ENCODE data around the gene CLIP3.
A peak's percentile ranks its signal among the peaks of the same experiment; 100 is the strongest.

Gene CLIP3

DNA sequence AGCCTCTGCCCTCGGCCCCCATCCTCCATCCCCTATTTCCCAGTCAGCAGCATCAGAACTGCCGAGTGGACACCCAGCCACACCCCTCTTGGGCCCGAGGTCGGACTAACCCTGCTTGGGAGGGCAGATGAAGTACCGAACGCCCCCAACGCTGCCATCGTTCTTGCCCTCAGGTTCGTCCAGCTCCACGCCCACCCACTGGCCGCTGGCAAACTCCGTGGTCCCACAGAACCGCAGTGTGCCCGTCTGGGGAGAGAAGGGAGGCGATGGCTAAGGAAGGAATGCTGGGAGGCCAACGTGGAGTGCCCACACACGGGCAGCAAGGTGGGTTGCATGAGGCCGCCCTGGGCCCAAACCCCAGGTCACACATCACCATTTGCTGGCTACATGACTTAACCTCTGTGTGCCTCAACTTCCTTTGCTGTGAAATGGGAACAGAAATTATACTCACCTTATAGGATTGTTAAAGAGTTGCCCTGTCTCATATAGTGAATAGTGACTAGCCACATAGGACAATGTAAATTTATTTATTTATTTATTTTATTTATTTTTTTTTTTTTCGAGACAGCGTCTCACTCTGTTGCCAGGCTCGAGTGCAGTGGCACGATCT is 13.5 kb downstream of the CLIP3 start:
- H3K27me3 ChIP-seq (ENCODE audit: low read depth, low read length) = no peaks in the 10 kb centered on the region
- no peak overlapping the region for H3K4me3 ChIP-seq (ENCODE audit: low read length)
- H3K27ac ChIP-seq (ENCODE audit: low read length) = no peak overlapping the region
- peaks cover 31% of the 10 kb centered on the region for H3K36me3 ChIP-seq (replicated peaks; ENCODE audit: low read depth, low read length)
- H4K20me1 ChIP-seq (ENCODE audit: insufficient read depth, low read length) = no peaks in the 10 kb centered on the region
- peaks cover 12% of the 10 kb centered on the region for H3K79me2 ChIP-seq (ENCODE audit: low read length)
- no peak overlapping the region for H3K9ac ChIP-seq (ENCODE audit: low read length)
- TF ChIP-seq, protein P1, sequence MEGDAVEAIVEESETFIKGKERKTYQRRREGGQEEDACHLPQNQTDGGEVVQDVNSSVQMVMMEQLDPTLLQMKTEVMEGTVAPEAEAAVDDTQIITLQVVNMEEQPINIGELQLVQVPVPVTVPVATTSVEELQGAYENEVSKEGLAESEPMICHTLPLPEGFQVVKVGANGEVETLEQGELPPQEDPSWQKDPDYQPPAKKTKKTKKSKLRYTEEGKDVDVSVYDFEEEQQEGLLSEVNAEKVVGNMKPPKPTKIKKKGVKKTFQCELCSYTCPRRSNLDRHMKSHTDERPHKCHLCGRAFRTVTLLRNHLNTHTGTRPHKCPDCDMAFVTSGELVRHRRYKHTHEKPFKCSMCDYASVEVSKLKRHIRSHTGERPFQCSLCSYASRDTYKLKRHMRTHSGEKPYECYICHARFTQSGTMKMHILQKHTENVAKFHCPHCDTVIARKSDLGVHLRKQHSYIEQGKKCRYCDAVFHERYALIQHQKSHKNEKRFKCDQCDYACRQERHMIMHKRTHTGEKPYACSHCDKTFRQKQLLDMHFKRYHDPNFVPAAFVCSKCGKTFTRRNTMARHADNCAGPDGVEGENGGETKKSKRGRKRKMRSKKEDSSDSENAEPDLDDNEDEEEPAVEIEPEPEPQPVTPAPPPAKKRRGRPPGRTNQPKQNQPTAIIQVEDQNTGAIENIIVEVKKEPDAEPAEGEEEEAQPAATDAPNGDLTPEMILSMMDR (IDR thresholded peaks at IDR 0.05; ENCODE audit: low read depth, low read length) = no peak
- TF ChIP-seq EZH2phosphoT487 (IDR thresholded peaks at IDR 0.05; ENCODE audit: low read depth) = no peak
- no peaks in the 10 kb centered on the region for H3K9me3 ChIP-seq (ENCODE audit: insufficient read depth, low read length)
- peaks cover 8% of the 10 kb centered on the region for H3K4me1 ChIP-seq (ENCODE audit: low read length)
- no peak overlapping the region for H2AFZ ChIP-seq (ENCODE audit: low read depth, low read length)
- no peak overlapping the region for H3K4me2 ChIP-seq (ENCODE audit: low read length)

DNA sequence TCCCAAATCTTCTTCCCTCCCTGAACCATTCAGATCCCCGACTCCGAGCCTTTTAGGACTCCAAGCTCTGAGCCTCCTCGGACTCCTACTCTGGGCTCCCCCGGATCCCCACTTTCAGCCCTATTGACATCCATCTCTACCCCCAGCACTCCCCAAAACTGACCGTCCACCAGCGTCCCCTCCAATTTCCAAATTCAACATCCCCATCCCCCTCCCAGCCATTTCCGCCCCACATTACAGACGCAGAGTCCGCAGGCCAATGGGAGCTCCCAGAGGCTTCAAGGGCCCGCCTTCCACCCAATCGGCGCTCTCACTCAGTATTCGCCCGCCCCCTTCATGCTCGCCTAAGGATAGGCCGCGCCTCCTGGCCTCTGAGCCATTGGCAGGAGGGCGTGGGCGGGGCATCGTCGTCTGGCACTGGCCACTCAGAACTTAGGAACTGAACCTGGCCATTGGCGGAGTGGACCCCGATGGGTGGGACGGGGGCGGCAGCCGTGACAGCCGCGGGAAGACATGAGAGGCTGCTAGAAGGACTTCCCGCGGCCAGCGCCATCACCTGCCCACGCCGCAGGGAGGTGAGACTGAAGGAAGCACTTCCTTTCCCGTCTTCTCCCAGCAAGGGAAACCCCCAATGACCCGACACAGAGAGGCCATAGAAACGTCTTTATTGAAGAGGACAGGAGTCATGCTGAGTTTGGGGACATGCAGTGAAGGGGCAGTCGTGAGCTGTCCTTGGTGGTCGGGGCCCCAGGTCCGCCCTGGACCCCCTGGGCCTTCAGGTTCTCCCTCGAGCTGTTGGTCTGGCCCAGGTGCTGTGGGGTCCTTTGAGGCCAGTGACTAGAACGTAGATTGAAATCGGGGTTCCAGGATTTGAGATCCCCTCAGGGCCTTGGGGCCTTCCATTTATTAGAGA is 18.4 kb downstream of the CLIP3 start, which contains the start of gene ALKBH6:
Gene ALKBH6, minus strand, starts transcription at position 202 of the 913 bp plus-strand sequence. CDS start 816 bp downstream, outside the sequence.
- Histone ChIP-seq H3K9me3 (ENCODE audit: insufficient read depth, low read length) (no peaks in the 10 kb centered on the region), H4K20me1 (ENCODE audit: insufficient read depth, low read length) (no peaks in the 10 kb centered on the region), H3K9ac (ENCODE audit: low read length) (peak within 1 kb of the TSS; percentile 89), H3K4me3 (ENCODE audit: low read length) (peak within 1 kb of the TSS; percentile 90), H3K4me2 (ENCODE audit: low read length) (peak within 1 kb of the TSS; percentile 96), H3K27ac (ENCODE audit: low read length) (peak within 1 kb of the TSS; percentile 29), H3K27me3 (ENCODE audit: low read depth, low read length) (no peaks in the 10 kb centered on the region), H3K4me1 (ENCODE audit: low read length) (peaks cover 14% of the 10 kb centered on the region), H3K79me2 (ENCODE audit: low read length) (peaks cover 21% of the 10 kb centered on the region), H2AFZ (ENCODE audit: low read depth, low read length) (peak within 1 kb of the TSS; percentile 82), H3K36me3 (replicated peaks; ENCODE audit: low read depth, low read length) (peaks cover 19% of the 10 kb centered on the region)
- TF ChIP-seq, protein P1 (IDR thresholded peaks at IDR 0.05; ENCODE audit: low read depth, low read length) = no peak
- no peak for TF ChIP-seq EZH2phosphoT487 (IDR thresholded peaks at IDR 0.05; ENCODE audit: low read depth)

DNA sequence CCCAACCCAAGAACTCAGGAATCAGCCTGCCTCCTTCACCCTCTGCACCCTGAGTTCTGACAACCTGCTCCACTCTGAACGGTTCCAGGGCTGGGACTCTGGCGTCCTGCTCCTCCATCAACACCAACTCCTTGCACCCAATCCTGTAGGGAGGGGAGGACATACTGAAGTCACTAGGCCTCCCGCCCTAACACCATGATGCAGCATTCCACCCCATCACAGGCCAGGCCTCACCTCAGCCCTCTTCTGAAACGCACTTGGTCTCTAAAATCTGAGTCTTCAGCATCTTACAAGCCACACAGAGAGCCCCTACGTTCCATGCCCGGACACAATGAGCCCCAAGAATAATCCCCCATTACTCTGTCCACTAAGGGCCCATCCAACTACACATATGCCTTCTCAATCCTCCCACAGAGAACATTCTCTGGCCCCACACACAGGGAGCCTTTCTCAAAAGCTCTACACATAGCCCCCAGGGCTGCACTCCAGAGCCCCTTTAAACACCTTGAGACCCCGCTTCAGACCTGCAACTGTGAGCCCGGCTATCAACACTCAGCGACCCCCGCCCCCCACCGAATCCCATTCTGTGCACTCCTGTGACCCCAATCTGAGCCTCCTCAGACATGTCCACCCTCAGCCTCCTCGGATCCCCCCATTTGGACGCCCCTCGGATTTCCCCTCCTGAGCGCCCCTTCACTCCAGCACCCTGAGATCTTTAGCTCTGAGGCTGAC is 19.2 kb downstream of the CLIP3 start:
- Histone ChIP-seq H2AFZ (ENCODE audit: low read depth, low read length) (peak overlapping the region; percentile 82), H3K9ac (ENCODE audit: low read length) (peak overlapping the region; percentile 89), H3K4me1 (ENCODE audit: low read length) (peaks cover 14% of the 10 kb centered on the region), H4K20me1 (ENCODE audit: insufficient read depth, low read length) (no peaks in the 10 kb centered on the region), H3K4me2 (ENCODE audit: low read length) (peak overlapping the region; percentile 84), H3K4me3 (ENCODE audit: low read length) (peak overlapping the region; percentile 90), H3K27me3 (ENCODE audit: low read depth, low read length) (no peaks in the 10 kb centered on the region), H3K79me2 (ENCODE audit: low read length) (peaks cover 21% of the 10 kb centered on the region), H3K9me3 (ENCODE audit: insufficient read depth, low read length) (no peaks in the 10 kb centered on the region), H3K27ac (ENCODE audit: low read length) (peak overlapping the region; percentile 29), H3K36me3 (replicated peaks; ENCODE audit: low read depth, low read length) (peaks cover 12% of the 10 kb centered on the region)
- TF ChIP-seq, protein P1 (IDR thresholded peaks at IDR 0.05; ENCODE audit: low read depth, low read length) = no peak
- no peak for TF ChIP-seq EZH2phosphoT487 (IDR thresholded peaks at IDR 0.05; ENCODE audit: low read depth)

Measured in OCI-LY3 (cell line).